ENCODE data around the gene GPR146.
"Not testable (repeated sequence)": the region's sequence is repeated elsewhere in the genome, so short reads cannot be mapped to it uniquely, and the experiment has no call there.

The GPR146 gene

GRCh38 chr7:1059200-1060091, 15.1 kb downstream of the GPR146 start:
- DNase-seq = no peak

DNA sequence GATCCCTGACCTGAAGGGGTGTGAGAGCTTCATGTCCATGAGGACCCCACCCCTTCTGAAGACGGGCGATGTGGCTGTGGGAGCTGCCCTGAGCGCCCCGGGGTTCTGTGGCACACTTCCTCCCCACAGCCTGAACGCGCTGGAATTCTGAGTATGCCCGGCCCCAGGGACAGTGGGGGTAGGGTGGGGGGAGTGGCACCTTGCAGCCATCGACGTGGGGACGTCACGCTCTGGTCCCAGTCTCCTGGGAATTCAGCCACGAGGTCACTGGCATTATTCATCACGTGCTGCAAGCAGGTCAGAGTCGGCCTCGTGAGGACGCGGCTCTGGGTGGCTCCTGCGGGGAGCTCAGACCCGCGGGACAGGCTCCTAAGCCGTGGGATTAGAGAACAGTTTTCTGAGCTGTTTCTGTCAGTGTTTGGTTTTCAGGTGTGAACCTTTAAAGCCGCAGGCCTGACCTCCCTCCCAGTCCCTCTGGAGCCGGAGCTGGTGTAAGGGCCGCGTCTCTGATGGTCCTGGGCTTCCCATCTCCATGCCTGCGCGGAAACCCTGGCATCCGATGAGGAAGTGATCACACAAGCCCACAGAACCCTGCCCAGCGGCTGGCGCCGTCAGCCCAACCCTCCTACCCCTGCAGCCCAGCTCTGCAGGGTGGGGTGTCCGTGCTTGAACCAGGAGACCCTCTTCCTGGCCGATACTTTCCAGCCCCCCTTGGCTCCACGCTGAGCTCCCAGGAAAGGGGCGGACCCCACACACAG, 16.1 kb downstream of the GPR146 start:
- peak in 1 of 2 donors; percentile 24 for DNase-seq

GRCh38 chr7:1061180-1061579, 16.8 kb downstream of the GPR146 start:
- DNase-seq = no peak

GRCh38 chr7:1062296-1063294, 18.2 kb downstream of the GPR146 start:
- peak; percentile 47 to 53 for DNase-seq

DNA sequence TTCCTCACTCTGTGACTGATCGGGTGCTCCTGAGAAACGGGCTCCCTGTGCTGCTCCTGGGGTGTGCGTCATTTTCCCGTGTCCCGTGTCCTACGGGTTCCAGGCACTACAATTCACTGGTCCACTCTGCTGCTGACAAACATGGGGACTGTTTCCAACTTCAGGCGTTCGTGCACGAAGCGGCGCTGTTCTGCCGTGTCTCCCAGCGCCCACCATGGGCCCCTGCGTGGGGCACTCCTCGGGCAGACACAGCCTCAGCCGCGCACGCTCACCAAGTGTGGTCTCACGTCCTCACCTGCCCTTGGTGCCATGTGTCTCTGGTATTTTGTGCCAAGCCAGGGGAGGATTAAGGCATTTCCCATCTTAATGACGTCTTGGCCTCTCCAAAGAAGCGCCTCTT, 19.0 kb downstream of the GPR146 start:
- DNase-seq = no peak

GRCh38 chr7:1064581-1064980, 20.2 kb downstream of the GPR146 start:
- DNase-seq = no peak

- no peak for DNase-seq
Measured at GRCh38 chr7:1065263-1065584, 20.9 kb downstream of the GPR146 start.

GRCh38 chr7:1065585-1066241, 21.4 kb downstream of the GPR146 start:
- peak; percentile 54 to 90 for DNase-seq

DNA sequence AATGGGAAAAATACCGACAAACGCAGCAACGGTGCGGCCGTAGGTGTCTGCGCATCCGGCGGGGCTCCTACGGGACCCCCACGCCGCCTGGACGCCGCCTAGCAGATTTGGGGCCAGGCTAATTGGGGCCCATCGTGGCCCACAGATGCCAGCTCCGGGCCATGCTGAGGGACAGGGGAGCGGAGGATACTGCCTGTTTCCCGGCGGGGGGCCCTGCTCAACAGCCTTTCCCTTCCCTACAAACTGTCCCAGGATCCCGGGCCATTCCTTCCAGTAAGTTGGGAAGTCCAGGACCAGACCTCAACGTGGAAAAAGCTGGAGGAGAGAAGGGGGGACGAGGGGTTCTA, 21.9 kb downstream of the GPR146 start:
- no peak for DNase-seq

GRCh38 chr7:1068013-1068412, 23.7 kb downstream of the GPR146 start:
- no peak for DNase-seq

DNA sequence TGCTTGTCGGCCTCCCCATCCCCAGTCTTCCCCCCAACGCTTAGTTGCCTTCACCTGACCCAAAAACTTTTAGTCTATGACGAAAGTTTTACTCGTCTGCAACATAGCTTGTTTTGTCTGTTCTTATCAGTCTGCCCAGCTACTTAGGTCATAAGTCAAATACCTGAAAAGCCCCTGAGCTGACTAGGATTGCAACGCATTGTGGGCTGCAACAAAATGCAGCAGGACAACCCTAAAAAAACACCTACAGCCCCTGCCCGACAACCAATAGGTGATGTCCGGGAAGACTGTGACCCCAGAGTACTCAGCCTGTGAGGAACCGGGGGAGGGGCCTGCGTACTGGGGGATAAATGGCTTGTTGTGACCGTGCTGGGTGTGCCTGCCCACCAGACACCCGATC, 24.3 kb downstream of the GPR146 start:
- no peak for DNase-seq

GRCh38 chr7:1070544-1071011, 26.2 kb downstream of the GPR146 start:
- DNase-seq = no peak

GRCh38 chr7:1071731-1072254, 27.4 kb downstream of the GPR146 start:
- DNase-seq = no peak

- DNase-seq = no peak
Measured at GRCh38 chr7:1073142-1073977, 29.0 kb downstream of the GPR146 start.

DNA sequence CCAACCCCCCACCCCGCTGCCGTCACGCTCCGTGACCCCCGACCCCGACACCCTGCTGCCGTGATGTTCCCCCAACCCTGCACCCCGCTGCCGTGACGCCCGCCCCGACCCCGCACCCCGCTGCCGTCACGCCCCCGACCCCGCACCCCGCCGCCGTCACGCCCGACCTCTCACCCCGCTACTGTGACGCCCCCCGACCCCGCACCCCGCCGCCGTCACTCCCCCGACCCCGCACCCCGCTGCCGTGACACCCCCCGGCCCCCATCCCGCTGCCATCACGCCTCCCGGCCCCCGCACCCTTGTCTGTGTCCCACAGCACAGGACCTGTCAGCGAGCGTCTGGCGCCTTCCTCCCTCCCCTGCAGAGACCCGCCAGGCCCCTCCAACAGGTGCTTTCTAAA, 29.7 kb downstream of the GPR146 start:
- not testable (repeated sequence) for DNase-seq

DNA sequence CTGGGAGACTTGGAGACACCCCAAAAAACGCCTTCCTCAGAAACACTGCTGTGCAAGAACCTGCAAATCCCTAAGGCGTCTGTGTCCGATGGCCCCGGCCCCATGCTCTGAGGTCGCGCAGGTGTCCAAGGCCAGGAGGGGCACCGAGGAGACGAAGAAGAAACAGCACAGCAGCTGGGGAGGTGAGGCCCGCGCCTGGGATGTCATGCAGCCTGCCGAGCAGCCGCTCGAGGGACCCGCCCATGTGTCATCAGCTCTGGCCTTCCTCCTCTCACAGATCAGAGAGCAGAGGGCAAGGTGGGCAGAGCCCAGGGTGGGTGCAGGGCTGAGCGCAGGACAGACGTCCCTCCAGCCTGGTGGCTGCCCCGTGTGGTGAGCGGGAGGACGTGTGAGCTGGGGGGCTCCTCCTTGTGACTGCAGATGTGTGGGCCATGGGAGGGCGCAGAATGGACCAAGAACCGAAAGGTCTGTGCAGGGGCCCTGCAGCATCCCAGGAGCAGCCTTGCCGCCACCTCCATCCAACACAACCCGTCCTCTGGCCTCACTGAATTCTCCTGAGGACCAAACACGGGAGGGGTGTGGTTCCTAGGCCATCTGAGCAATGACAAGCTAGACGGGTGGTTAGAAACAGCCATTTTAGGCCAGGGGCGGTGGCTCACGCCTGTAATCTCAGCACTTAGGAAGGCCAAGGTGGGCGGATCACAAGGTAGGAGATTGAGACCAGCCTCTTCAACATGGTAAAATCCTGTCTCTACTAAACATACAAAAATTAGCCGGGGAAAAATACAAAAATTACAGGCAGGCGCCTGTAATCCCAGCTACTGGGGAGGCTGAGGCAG, 30.5 kb downstream of the GPR146 start:
- no peak for DNase-seq

DNA sequence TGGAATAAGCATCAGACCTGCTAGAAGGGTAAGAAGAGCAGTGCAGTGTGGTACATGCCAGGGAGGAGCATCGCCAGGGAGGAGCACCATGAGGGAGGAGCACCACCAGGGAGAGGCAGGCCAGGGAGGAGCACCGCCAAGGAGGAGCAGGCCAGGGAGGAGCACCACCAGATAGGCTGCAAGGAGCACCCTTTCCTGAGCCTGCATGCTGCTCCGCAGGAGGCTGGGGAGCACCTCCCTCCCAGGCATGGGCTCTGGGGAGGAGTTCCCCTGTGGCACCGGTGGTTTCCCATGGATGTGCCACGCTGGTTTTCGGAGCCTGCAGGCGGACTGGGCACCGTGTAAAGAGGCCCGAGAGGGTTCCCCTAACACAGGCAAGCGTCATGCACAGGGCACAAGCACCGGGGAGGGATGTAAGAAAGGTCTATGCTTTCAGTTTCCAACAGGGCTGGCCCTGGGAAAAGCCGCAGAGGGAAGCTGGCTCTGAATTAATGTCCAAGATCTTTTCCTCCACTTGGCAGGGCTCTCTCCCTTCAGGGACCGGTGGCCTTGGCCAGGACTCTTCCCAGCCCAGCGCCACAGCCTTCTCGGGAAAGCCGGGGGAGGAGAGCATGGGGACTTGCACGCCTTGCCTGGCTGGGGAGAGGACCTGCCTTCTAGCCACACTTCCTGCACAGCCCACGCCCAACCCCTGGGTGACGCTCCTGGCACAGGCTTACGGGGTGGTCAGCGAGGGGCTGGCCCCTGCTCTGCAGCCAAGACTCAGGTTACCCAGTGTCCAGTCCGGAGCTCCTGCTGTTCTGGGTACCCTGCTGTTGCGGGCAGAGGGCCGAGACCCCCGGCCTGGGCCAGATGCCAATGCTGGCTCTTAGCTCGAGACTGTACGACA, 32.1 kb downstream of the GPR146 start:
- DNase-seq = no peak

DNA sequence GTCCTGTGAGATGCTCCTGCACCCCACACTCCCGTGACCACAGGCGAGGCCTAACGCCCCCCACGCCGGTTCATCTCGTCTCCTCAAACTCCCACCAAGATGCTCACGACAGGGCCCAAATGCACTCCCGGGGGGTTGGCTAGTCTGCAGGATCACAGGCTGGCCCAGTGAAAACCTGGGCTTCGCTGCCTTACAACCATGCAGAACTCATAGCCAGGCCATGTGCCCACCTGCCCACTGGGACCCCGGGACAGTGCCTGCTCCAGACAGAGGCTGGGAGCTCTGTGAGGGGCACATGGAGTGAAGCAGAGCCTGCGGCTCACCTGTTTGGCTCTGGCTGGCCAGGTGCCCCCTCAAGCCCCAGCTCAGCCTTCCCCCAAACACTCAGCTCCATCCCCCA, 34.2 kb downstream of the GPR146 start:
- DNase-seq = no peak

GRCh38 chr7:1078985-1079384, 34.6 kb downstream of the GPR146 start:
- no peak for DNase-seq

All from inflammatory macrophage treated with lipopolysaccharide for 1 hour (primary cell).